NCI-H460 (cell line): ENCODE results near the gene VPS4B. TPM values are rescaled to one million over a fixed set of nuclear protein-coding genes. Genes with fewer than 3 reads are reported as not detected.
"Not testable (repeated sequence)": the region's sequence is repeated elsewhere in the genome, so short reads cannot be mapped to it uniquely, and the experiment has no call there.

Experiments used
- DNase-seq: peaks from one replicate; pipeline ENCODE4 v3.0.0-alpha.2; 2016; ENCODE audit warnings: low read depth; ENCODE audit errors: extremely low read depth
- total RNA-seq: library from RNA; depleted of rRNA; stranded (reverse); fragments of >200 nt; shearing (Covaris generic); gene quantifications from 2 replicates; pipeline ENCODE4 v1.2.3, GENCODE V29; 2014

Gene VPS4B
- total RNA-seq, 1 experiment from 2014 or later: 39.6 TPM

- DNase-seq: no peak
These were observed 47.7 kb downstream of the VPS4B start for GRCh38 chr18:63374540-63374939.

- no peak for DNase-seq
These were observed 49.1 kb downstream of the VPS4B start for GRCh38 chr18:63373161-63373560.

- DNase-seq: no peak
These were observed 53.7 kb downstream of the VPS4B start for GRCh38 chr18:63368611-63369010.

- DNase-seq: peak; percentile 95
These were observed 55.0 kb downstream of the VPS4B start, which contains the start of gene KDSR for GRCh38 chr18:63367053-63367953. Gene KDSR (minus strand): TSS chr18:63367206. CDS start chr18:63367118, 88 bp downstream.

- DNase-seq: peak; percentile 48
These were observed 55.8 kb downstream of the VPS4B start for GRCh38 chr18:63366213-63367052.

GRCh38 chr18:63365876-63366212, 56.4 kb downstream of the VPS4B start:
- no peak for DNase-seq

DNA sequence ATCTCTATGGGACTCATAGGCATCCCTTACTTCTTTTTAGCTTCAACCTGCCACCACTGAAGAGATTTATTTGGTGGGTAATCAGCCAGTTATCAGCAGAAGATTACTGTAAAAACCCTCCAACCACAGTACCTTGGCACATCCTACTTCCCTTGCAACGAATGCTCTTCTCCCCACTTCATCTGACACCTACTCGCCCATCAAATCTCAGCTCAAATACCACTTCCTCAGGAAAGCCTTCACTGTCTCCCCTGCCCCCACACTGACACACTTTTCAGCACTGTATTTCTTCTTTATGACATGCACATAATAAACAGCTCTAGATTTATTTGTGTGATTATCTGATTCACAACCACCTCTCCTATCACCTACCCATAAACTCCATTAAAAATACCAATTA, 58.3 kb downstream of the VPS4B start:
- DNase-seq: no peak

GRCh38 chr18:63363420-63363819, 58.9 kb downstream of the VPS4B start:
- not testable (repeated sequence) for DNase-seq

- no peak for DNase-seq
These were observed 65.9 kb downstream of the VPS4B start for GRCh38 chr18:63356272-63356896.

DNA sequence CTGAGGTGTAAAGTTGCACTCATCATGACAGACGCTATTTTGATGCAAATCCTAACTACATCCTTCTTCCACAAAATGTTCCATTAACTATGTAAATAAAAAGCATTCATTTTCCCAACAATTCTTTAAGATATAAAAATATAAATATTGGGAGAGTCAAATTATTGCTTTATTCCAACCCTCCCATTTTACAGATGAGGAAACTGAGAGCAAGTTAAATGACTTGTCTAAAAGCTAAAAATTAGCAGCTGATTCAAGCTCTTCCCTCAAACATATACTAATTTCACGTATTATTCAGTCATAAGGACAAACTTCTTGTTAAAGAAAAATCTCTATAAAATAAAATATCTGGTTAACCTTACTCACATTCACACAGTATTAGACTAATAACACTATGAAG, 72.0 kb downstream of the VPS4B start:
- DNase-seq: no peak

- DNase-seq: no peak
These were observed 73.7 kb downstream of the VPS4B start for GRCh38 chr18:63348508-63349136.

DNA sequence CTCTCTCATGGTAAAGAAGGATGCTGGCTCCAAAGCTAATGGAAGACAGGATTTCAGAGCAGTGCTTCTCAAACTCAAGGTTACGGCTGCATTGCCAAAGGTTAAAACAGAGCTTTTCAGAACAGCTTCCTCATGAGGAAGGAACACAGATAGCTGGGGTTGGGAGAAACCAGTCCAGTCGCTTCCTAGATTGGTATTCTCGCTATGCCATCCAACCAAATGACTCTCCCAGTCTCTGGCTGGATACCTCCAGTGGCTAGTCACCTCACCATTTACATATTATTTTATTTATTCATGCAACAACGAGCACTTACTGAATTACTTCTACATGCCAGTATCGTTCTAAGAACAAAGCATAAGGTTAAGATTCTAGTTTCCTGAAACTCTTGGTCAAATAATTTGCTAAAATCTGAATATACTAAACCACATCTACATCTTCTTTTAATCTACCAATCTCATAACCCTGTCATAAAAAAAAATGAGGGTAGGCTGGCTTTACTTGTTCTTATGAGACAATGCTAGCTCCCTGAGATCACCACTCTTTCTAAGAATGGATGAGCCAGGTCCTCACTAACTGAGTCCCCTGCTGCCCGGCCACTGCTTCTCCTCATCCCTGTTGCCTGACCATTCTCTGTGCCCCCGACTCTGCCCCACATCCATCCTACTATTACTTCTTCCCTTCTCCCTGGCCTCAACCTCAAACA, 75.6 kb downstream of the VPS4B start:
- DNase-seq: no peak

DNA sequence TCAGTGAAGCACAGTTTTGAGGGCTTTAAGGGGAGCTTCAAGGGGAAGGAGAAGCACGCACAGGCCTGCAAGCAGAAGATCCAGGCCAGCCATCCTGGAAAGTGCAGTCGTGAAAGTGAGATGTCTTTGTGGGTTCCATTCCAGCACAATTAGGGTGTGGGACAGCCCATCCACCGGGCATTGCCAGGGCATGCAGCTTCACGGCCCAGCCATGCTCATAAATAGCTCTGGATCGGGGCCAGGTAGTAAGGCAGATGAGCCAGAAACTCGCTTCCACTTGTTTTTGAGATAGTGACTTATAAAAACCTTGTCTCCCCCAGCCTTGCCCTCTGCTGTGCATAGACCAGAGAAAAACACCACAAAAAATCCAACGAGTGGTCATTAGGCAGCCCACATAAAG, 76.2 kb downstream of the VPS4B start:
- no peak for DNase-seq

DNA sequence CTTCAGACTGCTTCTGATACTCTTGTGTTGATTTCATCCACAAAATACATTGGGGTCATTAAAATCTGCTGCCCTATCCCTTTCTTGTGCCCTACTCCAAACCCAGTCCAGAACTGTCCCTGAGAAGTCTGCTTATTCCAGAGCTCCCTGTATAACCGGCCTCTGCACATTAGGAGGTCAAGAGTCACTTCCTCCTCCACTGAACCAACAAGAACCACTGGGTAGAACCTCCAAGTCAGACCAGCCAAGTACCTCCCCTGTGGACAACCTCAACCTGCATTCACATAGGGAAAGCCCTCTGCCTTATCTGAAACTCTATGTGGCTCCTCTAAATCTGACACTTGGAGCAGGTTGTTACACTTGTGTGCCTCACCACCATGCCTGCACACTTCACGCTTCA, 77.4 kb downstream of the VPS4B start:
- DNase-seq: no peak

GRCh38 chr18:63344263-63344662, 78.0 kb downstream of the VPS4B start:
- no peak for DNase-seq

DNA sequence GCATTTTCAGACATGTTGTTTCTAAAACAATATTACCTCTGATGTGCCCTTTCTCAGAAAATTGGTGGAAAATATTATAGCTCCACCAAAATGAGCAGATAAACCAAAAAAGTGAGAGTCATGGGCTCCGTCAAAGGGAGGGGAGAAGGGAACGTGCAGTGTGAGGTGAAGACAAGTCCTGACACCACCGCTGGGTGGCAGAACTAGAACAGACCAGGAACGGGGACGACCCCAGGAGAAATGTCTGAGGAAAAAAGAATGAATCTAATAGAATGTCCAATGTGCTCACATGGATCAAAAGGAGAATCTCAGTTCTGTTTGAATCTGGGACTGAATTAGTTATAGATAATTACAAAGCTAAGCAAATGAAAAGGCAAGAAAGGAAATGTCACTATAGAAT, 80.1 kb downstream of the VPS4B start:
- DNase-seq: no peak

GRCh38 chr18:63339920-63340484, 82.3 kb downstream of the VPS4B start:
- no peak for DNase-seq
